GM23338 (cell line): Measurements from ENCODE around the gene XYLT1. TPM values are rescaled to one million over a fixed set of nuclear protein-coding genes. Genes with fewer than 3 reads are reported as not detected.

ENCODE experiments used
- ATAC-seq: fragments of 200-7000 bp; cut with Tn5 transposase; 3 replicates; pipeline ENCODE4 v1.9.1; 2020
- DNase-seq: peaks from one replicate; pipeline ENCODE4 v3.0.0-alpha.2; 2015; ENCODE audit warnings: low spot score
- H2AFZ ChIP-seq: fragments of 200-600 bp; sonication (generic); 2 replicates; pipeline ENCODE4 v1.8.0; 2016; ENCODE audit warnings: antibody characterized with exemption, mild to moderate bottlenecking, moderate library complexity
- H3F3A ChIP-seq: fragments of 200-600 bp; sonication (generic); replicated peaks from 2 replicates; pipeline ENCODE4 v1.8.0; 2017; ENCODE audit warnings: antibody characterized with exemption, mixed run types, low read depth
- H3K27ac ChIP-seq: fragments of 200-600 bp; sonication (generic); 2 replicates; pipeline ENCODE4 v1.6.1; 2016; ENCODE audit warnings: low read depth
- H3K27me3 ChIP-seq: fragments of 200-600 bp; sonication (generic); 2 replicates; pipeline ENCODE4 v1.8.0; 2016; ENCODE audit warnings: mild to moderate bottlenecking, mixed run types, moderate library complexity; ENCODE audit not compliant: insufficient read depth
- H3K36me3 ChIP-seq: fragments of 200-600 bp; sonication (generic); 2 replicates; pipeline ENCODE4 v1.8.0; 2016; ENCODE audit warnings: mild to moderate bottlenecking; ENCODE audit not compliant: insufficient read depth
- H3K4me1 ChIP-seq: fragments of 200-600 bp; sonication (generic); 2 replicates; pipeline ENCODE4 v1.8.0; 2016; ENCODE audit warnings: mild to moderate bottlenecking, moderate library complexity; ENCODE audit not compliant: insufficient read depth
- H3K4me2 ChIP-seq: fragments of 200-600 bp; sonication (generic); 2 replicates; pipeline ENCODE4 v1.7.1; 2017; ENCODE audit warnings: mixed run types
- H3K4me3 ChIP-seq: fragments of 200-600 bp; sonication (generic); 2 replicates; pipeline ENCODE4 v1.6.1; 2016; ENCODE audit warnings: mixed run types
- H3K79me2 ChIP-seq: fragments of 200-600 bp; sonication (generic); replicated peaks from 2 replicates; pipeline ENCODE4 v1.8.0; 2017; ENCODE audit warnings: mild to moderate bottlenecking; ENCODE audit not compliant: insufficient read depth
- H3K9me2 ChIP-seq: fragments of 200-600 bp; sonication (generic); 2 replicates; pipeline ENCODE4 v1.8.0; 2017; ENCODE audit not compliant: insufficient read depth
- H4K20me1 ChIP-seq: fragments of 200-600 bp; sonication (generic); replicated peaks from 2 replicates; pipeline ENCODE4 v1.8.0; 2017; ENCODE audit warnings: mild to moderate bottlenecking; ENCODE audit not compliant: insufficient read depth
- H3K27ac Mint-ChIP-seq: 2 replicates; pipeline ENCODE4 v1.8.0; 2020; ENCODE audit warnings: inconsistent platforms, mild to moderate bottlenecking, moderate library complexity, mixed read lengths
- H3K27me3 Mint-ChIP-seq: 3 replicates; pipeline ENCODE4 v1.8.0; 2022; ENCODE audit warnings: low read depth, mild to moderate bottlenecking, moderate library complexity, mixed read lengths, inconsistent platforms; ENCODE audit not compliant: insufficient read depth, poor library complexity
- H3K36me3 Mint-ChIP-seq: 3 replicates; pipeline ENCODE4 v1.8.0; 2021; ENCODE audit warnings: low read depth, mild to moderate bottlenecking, inconsistent platforms, moderate library complexity, mixed read lengths
- H3K4me1 Mint-ChIP-seq: 3 replicates; pipeline ENCODE4 v1.8.0; 2020; ENCODE audit warnings: mild to moderate bottlenecking, inconsistent platforms, mixed read lengths
- H3K4me3 Mint-ChIP-seq: 3 replicates; pipeline ENCODE4 v1.8.0; 2021; ENCODE audit warnings: moderate library complexity, mild to moderate bottlenecking, inconsistent platforms, mixed read lengths
- H3K9me3 Mint-ChIP-seq: 3 replicates; pipeline ENCODE4 v1.8.0; 2020; ENCODE audit warnings: moderate library complexity, mild to moderate bottlenecking, inconsistent platforms, mixed read lengths
- CREB1 ChIP-seq: fragments of 250-450 bp; sonication (Bioruptor Pico); IDR thresholded peaks from 2 replicates; pipeline ENCODE4 v1.5.0; 2020; ENCODE audit warnings: low read depth, mild to moderate bottlenecking, moderate library complexity
- EZH2 ChIP-seq: fragments of 200-600 bp; sonication (generic); IDR thresholded peaks from one replicate; pipeline ENCODE4 v1.8.0; 2017; ENCODE audit warnings: antibody characterized with exemption, mild to moderate bottlenecking, low read depth; ENCODE audit not compliant: unreplicated experiment
- EZH2phosphoT487 ChIP-seq: fragments of 200-600 bp; sonication (generic); IDR thresholded peaks from one replicate; pipeline ENCODE4 v1.8.1; 2018; ENCODE audit warnings: antibody characterized with exemption; ENCODE audit not compliant: unreplicated experiment
- JUNB ChIP-seq: IDR thresholded peaks from one replicate; pipeline ENCODE4 v1.6.1; 2016; ENCODE audit warnings: antibody characterized with exemption; ENCODE audit not compliant: unreplicated experiment
- NANOG ChIP-seq: IDR thresholded peaks from 2 replicates; pipeline ENCODE4 v1.6.1; 2016; ENCODE audit warnings: antibody characterized with exemption, borderline replicate concordance
- POLR2AphosphoS5 ChIP-seq: IDR thresholded peaks from 2 replicates; pipeline ENCODE4 v1.6.1; 2016; ENCODE audit warnings: antibody characterized with exemption, low read depth
- REST ChIP-seq: IDR thresholded peaks from one replicate; pipeline ENCODE4 v1.6.1; 2018; ENCODE audit warnings: antibody characterized with exemption; ENCODE audit not compliant: unreplicated experiment
- STAT1 ChIP-seq: IDR thresholded peaks from one replicate; pipeline ENCODE4 v1.6.1; 2016; ENCODE audit warnings: antibody characterized with exemption; ENCODE audit not compliant: unreplicated experiment
- ZNF114 ChIP-seq: fragments of 250-450 bp; sonication (Bioruptor Pico); IDR thresholded peaks from 2 replicates; pipeline ENCODE4 v1.5.0; 2020; ENCODE audit warnings: mild to moderate bottlenecking, moderate library complexity
- ZNF331 ChIP-seq: fragments of 250-450 bp; sonication (Bioruptor Pico); IDR thresholded peaks from 2 replicates; pipeline ENCODE4 v1.5.0; 2020; ENCODE audit warnings: low read depth, mild to moderate bottlenecking, moderate library complexity
- ZNF462 ChIP-seq: fragments of 250-450 bp; sonication (Bioruptor Pico); IDR thresholded peaks from 2 replicates; pipeline ENCODE4 v1.5.0; 2020; ENCODE audit warnings: mild to moderate bottlenecking, moderate library complexity
- polyA plus RNA-seq: library from polyadenylated mRNA; unstranded; fragments of >200 nt; fragmentation: Nextera tagmentation; extraction: Ambion mirVana; gene quantifications from 2 replicates; pipeline ENCODE4 v1.2.1, GENCODE V29; 2016
- total RNA-seq: library from RNA; depleted of rRNA; stranded (reverse); fragments of >200 nt; shearing (Covaris generic); gene quantifications from 2 replicates; pipeline ENCODE4 v1.2.3, GENCODE V29; 2014
- TF ChIP-seq, protein P1 (sequence below): IDR thresholded peaks from 2 replicates; pipeline ENCODE4 v1.6.1; 2016; ENCODE audit warnings: antibody characterized with exemption
- TF ChIP-seq, protein P2 (sequence below), 2 experiments: fragments of 200-600 bp in 1 of 2; sonication (generic) in 1 of 2; conservative IDR thresholded peaks; 2 replicates each; pipeline versions ENCODE4 v1.5.1 to v1.6.1; 2016 to 2017; ENCODE audit warnings: antibody characterized with exemption in 2 of 2, low read depth in 2 of 2, mild to moderate bottlenecking in 2 of 2, moderate library complexity in 1 of 2

Gene XYLT1
- total and polyA plus RNA-seq, 2 experiments from 2014 or later: 3.5 to 24.7 TPM

- Histone ChIP-seq H3F3A (no peaks in the 10 kb centered on the region), H3K9me2 (peaks cover 2% of the 10 kb centered on the region; the same call in 1 of the 2 replicates), H3K27ac (0 out of 2 replicates have a peak overlapping the region, but pooled peaks have one; percentile 9), H2AFZ (no peak overlapping the region), H3K4me3 (no peak overlapping the region), H3K27me3 (no peaks in the 10 kb centered on the region), H4K20me1 (no peaks in the 10 kb centered on the region), H3K4me1 (peaks cover 17% of the 10 kb centered on the region), H3K36me3 (no peaks in the 10 kb centered on the region), H3K4me2 (no peak overlapping the region), H3K79me2 (no peaks in the 10 kb centered on the region)
- no peak for TF ChIP-seq NANOG
- no peak for TF ChIP-seq STAT1
- no peak for TF ChIP-seq ZNF462 (CRISPR knock-in tag)
- TF ChIP-seq CREB1: no peak
- TF ChIP-seq POLR2AphosphoS5: no peak
- TF ChIP-seq ZNF114 (CRISPR knock-in tag): no peak
- TF ChIP-seq, protein P1, sequence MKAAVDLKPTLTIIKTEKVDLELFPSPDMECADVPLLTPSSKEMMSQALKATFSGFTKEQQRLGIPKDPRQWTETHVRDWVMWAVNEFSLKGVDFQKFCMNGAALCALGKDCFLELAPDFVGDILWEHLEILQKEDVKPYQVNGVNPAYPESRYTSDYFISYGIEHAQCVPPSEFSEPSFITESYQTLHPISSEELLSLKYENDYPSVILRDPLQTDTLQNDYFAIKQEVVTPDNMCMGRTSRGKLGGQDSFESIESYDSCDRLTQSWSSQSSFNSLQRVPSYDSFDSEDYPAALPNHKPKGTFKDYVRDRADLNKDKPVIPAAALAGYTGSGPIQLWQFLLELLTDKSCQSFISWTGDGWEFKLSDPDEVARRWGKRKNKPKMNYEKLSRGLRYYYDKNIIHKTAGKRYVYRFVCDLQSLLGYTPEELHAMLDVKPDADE: no peak
- no peak for TF ChIP-seq EZH2phosphoT487
- TF ChIP-seq EZH2: no peak
- TF ChIP-seq REST: no peak
- TF ChIP-seq, protein P2, sequence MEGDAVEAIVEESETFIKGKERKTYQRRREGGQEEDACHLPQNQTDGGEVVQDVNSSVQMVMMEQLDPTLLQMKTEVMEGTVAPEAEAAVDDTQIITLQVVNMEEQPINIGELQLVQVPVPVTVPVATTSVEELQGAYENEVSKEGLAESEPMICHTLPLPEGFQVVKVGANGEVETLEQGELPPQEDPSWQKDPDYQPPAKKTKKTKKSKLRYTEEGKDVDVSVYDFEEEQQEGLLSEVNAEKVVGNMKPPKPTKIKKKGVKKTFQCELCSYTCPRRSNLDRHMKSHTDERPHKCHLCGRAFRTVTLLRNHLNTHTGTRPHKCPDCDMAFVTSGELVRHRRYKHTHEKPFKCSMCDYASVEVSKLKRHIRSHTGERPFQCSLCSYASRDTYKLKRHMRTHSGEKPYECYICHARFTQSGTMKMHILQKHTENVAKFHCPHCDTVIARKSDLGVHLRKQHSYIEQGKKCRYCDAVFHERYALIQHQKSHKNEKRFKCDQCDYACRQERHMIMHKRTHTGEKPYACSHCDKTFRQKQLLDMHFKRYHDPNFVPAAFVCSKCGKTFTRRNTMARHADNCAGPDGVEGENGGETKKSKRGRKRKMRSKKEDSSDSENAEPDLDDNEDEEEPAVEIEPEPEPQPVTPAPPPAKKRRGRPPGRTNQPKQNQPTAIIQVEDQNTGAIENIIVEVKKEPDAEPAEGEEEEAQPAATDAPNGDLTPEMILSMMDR (conservative IDR thresholded peaks at IDR 0.05; ENCODE audit: low read depth in 2 of 2): no peak
- no peak for TF ChIP-seq ZNF331 (CRISPR knock-in tag)
- TF ChIP-seq JUNB: no peak
- DNase-seq (peak; percentile 51), ATAC-seq (peak; percentile 38)
- Mint-ChIP-seq H3K36me3 (peaks cover 6% of the 10 kb centered on the region; the same call in 2 of the 3 replicates), H3K27ac (no peak overlapping the region), H3K4me3 (no peak overlapping the region), H3K27me3 (peaks cover 13% of the 10 kb centered on the region), H3K9me3 (peaks cover 3% of the 10 kb centered on the region; the same call in 1 of the 3 replicates), H3K4me1 (peaks cover 26% of the 10 kb centered on the region)
Observed at GRCh38 chr16:17106243-17106791, 364.4 kb downstream of the XYLT1 start.
